Neural cell (in vitro differentiated cells): Measurements from ENCODE around the gene KIAA0513. TPM values are rescaled to one million over a fixed set of nuclear protein-coding genes. Genes with fewer than 3 reads are reported as not detected.

ENCODE experiments used
- H2AFZ ChIP-seq: fragments of 200-600, 300-800 bp; sonication (generic), shearing (Covaris generic); 2 replicates; pipeline ENCODE4 v1.6.0; 2014; ENCODE audit warnings: low read depth, mild to moderate bottlenecking, antibody characterized with exemption, low read length, moderate library complexity
- H3F3A ChIP-seq: fragments of 200-600 bp; shearing (Covaris generic); 2 replicates; pipeline ENCODE4 v1.6.1; 2016; ENCODE audit warnings: mild to moderate bottlenecking, moderate library complexity, mixed read lengths, antibody characterized with exemption, low read length; ENCODE audit not compliant: insufficient read depth, poor library complexity, severe bottlenecking
- H3K27ac ChIP-seq: fragments of 200-600, 300-800 bp; sonication (generic), shearing (Covaris generic); 2 replicates; pipeline ENCODE4 v1.5.1; 2014; ENCODE audit warnings: mild to moderate bottlenecking, low read length, moderate library complexity
- H3K27me3 ChIP-seq: fragments of 300-800, 200-600 bp; sonication (generic), shearing (Covaris generic); 2 replicates; pipeline ENCODE4 v1.6.0; 2014; ENCODE audit warnings: mild to moderate bottlenecking, low read depth, low read length, moderate library complexity; ENCODE audit not compliant: insufficient read depth
- H3K36me3 ChIP-seq: fragments of 300-800, 200-600 bp; sonication (generic), shearing (Covaris generic); 2 replicates; pipeline ENCODE4 v1.5.1; 2014; ENCODE audit warnings: mild to moderate bottlenecking, antibody characterized with exemption, low read length, moderate library complexity; ENCODE audit not compliant: insufficient read depth
- H3K4me2 ChIP-seq: fragments of 300-800, 200-600 bp; sonication (generic), shearing (Covaris generic); 2 replicates; pipeline ENCODE4 v1.6.0; 2014; ENCODE audit warnings: mild to moderate bottlenecking, low read length
- H3K4me3 ChIP-seq: fragments of 300-800, 200-600 bp; sonication (generic), shearing (Covaris generic); 2 replicates; pipeline ENCODE4 v1.5.1; 2014; ENCODE audit warnings: mild to moderate bottlenecking, low read length, moderate library complexity
- H3K79me2 ChIP-seq: fragments of 200-600 bp; shearing (Covaris generic); replicated peaks from 2 replicates; pipeline ENCODE4 v1.6.0; 2014; ENCODE audit warnings: mild to moderate bottlenecking, low read length, moderate library complexity; ENCODE audit not compliant: insufficient read depth
- H3K9ac ChIP-seq: fragments of 300-800, 200-600 bp; sonication (generic), shearing (Covaris generic); 2 replicates; pipeline ENCODE4 v1.6.1; 2016; ENCODE audit warnings: mild to moderate bottlenecking, low read length, mixed read lengths
- H3K9me2 ChIP-seq: fragments of 200-600 bp; shearing (Covaris generic); 2 replicates; pipeline ENCODE4 v1.6.1; 2016; ENCODE audit warnings: mild to moderate bottlenecking, low read length, mixed read lengths; ENCODE audit not compliant: insufficient read depth
- H3K9me3 ChIP-seq: fragments of 200-600, 300-800 bp; sonication (generic), shearing (Covaris generic); 2 replicates; pipeline ENCODE4 v1.6.1; 2016; ENCODE audit warnings: mild to moderate bottlenecking, mixed run types, low read length, moderate library complexity, mixed read lengths
- H4K20me1 ChIP-seq: fragments of 200-600 bp; shearing (Covaris generic); 2 replicates; pipeline ENCODE4 v1.6.1; 2016; ENCODE audit warnings: mild to moderate bottlenecking, mixed run types; ENCODE audit not compliant: insufficient read depth
- EP300 ChIP-seq: fragments of 450-650 bp; conservative IDR thresholded peaks from 2 replicates; pipeline ENCODE4 v1.6.1; 2014; ENCODE audit warnings: antibody characterized with exemption, mild to moderate bottlenecking, moderate library complexity; ENCODE audit not compliant: poor library complexity, severe bottlenecking
- EZH2 ChIP-seq: fragments of 200-600, 300-800 bp; shearing (Covaris generic), sonication (generic); IDR thresholded peaks from 2 replicates; pipeline ENCODE4 v1.6.1; 2014; ENCODE audit warnings: antibody characterized with exemption, low read length, borderline replicate concordance, mild to moderate bottlenecking; ENCODE audit not compliant: insufficient read depth, poor library complexity, severe bottlenecking
- MXI1 ChIP-seq: fragments of 450-650 bp; conservative IDR thresholded peaks from 2 replicates; pipeline ENCODE4 v1.6.1; 2014; ENCODE audit warnings: antibody characterized with exemption, mild to moderate bottlenecking; ENCODE audit not compliant: poor library complexity, severe bottlenecking
- POLR2AphosphoS5 ChIP-seq: IDR thresholded peaks from 2 replicates; pipeline ENCODE4 v1.6.1; 2012
- RAD21 ChIP-seq: fragments of 450-650 bp; conservative IDR thresholded peaks from 2 replicates; pipeline ENCODE4 v1.6.1; 2014; ENCODE audit warnings: antibody characterized with exemption, mild to moderate bottlenecking, moderate library complexity
- SMC3 ChIP-seq: fragments of 450-650 bp; conservative IDR thresholded peaks from 2 replicates; pipeline ENCODE4 v1.6.1; 2014; ENCODE audit warnings: antibody characterized with exemption, mild to moderate bottlenecking, moderate library complexity; ENCODE audit not compliant: poor library complexity
- TAF1 ChIP-seq: IDR thresholded peaks from 2 replicates; pipeline ENCODE4 v1.6.1; 2012; ENCODE audit warnings: low read depth
- polyA plus RNA-seq: library from polyadenylated mRNA; depleted of rRNA; stranded (reverse); fragments of >200 nt; gene quantifications from 2 replicates; pipeline ENCODE4 v1.2.3, GENCODE V29; 2014
- TF ChIP-seq, protein P1 (sequence below): fragments of 450-650 bp; IDR thresholded peaks from 2 replicates; pipeline ENCODE4 v1.5.1; 2014; ENCODE audit warnings: antibody characterized with exemption, mild to moderate bottlenecking, moderate library complexity; ENCODE audit not compliant: poor library complexity, severe bottlenecking
- TF ChIP-seq, protein P2 (sequence below): IDR thresholded peaks from 2 replicates; pipeline ENCODE4 v1.6.1; 2012; ENCODE audit warnings: borderline replicate concordance

KIAA0513 gene
- polyA plus RNA-seq, 1 donor from 2014 or later, result 18.9 TPM

DNA sequence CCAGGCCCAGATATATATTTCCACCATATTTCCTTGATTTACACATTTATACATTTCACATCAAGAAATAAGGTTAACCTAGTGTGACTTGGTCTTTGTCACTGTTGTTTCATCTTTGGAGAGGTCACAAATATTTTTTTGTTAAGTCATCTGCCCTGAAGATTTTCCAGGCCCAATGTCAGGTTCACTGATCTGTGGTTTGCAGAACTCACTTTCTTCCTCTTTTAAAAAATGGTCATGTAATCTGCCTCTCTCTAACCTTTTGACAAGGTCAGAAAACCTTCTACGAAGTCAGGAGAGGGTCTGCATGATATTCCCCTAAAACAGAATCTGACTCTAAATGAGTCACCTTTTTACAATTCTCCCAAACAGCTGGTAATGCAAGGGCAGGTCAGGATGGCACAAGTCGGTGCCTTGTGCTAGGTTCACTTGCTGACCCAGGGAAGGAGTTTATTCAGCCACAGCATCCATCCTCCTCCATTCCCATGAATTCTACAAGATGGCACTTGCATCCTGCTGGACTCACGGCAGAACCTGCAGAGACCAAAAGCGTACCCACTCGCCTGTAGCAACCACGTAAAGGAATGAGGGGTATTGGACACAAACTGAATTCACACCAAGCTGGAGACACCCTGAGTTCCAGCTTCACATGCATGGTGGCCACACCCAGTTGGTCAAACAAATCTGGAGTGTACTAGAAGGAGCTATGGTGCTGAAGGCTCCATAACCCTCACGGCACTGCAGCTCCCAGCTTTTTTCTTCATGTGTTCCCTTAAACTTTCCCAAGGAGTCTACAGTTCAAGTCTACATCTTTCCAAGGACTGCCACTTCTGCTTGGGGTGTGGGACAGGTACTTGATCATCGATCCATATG, 1.6 kb upstream of the KIAA0513 start:
- H2AFZ ChIP-seq, result no peak overlapping the region
- no peaks in the 10 kb centered on the region for H3K27me3 ChIP-seq
- H3K4me2 ChIP-seq, result no peak overlapping the region
- H3K27ac ChIP-seq, result no peak overlapping the region
- no peaks in the 10 kb centered on the region for H3K79me2 ChIP-seq
- H3K9ac ChIP-seq, result no peak overlapping the region
- TF ChIP-seq, protein P1, sequence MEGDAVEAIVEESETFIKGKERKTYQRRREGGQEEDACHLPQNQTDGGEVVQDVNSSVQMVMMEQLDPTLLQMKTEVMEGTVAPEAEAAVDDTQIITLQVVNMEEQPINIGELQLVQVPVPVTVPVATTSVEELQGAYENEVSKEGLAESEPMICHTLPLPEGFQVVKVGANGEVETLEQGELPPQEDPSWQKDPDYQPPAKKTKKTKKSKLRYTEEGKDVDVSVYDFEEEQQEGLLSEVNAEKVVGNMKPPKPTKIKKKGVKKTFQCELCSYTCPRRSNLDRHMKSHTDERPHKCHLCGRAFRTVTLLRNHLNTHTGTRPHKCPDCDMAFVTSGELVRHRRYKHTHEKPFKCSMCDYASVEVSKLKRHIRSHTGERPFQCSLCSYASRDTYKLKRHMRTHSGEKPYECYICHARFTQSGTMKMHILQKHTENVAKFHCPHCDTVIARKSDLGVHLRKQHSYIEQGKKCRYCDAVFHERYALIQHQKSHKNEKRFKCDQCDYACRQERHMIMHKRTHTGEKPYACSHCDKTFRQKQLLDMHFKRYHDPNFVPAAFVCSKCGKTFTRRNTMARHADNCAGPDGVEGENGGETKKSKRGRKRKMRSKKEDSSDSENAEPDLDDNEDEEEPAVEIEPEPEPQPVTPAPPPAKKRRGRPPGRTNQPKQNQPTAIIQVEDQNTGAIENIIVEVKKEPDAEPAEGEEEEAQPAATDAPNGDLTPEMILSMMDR, result no peak
- TF ChIP-seq POLR2AphosphoS5, result no peak
- TF ChIP-seq SMC3, result no peak
- no peak for TF ChIP-seq EZH2
- TF ChIP-seq MXI1, result no peak
- TF ChIP-seq RAD21, result no peak
- no peak for TF ChIP-seq EP300
- TF ChIP-seq TAF1, result no peak
- TF ChIP-seq, protein P2, sequence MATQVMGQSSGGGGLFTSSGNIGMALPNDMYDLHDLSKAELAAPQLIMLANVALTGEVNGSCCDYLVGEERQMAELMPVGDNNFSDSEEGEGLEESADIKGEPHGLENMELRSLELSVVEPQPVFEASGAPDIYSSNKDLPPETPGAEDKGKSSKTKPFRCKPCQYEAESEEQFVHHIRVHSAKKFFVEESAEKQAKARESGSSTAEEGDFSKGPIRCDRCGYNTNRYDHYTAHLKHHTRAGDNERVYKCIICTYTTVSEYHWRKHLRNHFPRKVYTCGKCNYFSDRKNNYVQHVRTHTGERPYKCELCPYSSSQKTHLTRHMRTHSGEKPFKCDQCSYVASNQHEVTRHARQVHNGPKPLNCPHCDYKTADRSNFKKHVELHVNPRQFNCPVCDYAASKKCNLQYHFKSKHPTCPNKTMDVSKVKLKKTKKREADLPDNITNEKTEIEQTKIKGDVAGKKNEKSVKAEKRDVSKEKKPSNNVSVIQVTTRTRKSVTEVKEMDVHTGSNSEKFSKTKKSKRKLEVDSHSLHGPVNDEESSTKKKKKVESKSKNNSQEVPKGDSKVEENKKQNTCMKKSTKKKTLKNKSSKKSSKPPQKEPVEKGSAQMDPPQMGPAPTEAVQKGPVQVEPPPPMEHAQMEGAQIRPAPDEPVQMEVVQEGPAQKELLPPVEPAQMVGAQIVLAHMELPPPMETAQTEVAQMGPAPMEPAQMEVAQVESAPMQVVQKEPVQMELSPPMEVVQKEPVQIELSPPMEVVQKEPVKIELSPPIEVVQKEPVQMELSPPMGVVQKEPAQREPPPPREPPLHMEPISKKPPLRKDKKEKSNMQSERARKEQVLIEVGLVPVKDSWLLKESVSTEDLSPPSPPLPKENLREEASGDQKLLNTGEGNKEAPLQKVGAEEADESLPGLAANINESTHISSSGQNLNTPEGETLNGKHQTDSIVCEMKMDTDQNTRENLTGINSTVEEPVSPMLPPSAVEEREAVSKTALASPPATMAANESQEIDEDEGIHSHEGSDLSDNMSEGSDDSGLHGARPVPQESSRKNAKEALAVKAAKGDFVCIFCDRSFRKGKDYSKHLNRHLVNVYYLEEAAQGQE, result no peak
- no peaks in the 10 kb centered on the region for H3K9me3 ChIP-seq
- no peaks in the 10 kb centered on the region for H3K9me2 ChIP-seq
- no peaks in the 10 kb centered on the region for H4K20me1 ChIP-seq
- no peak overlapping the region for H3K4me3 ChIP-seq
- no peaks in the 10 kb centered on the region for H3F3A ChIP-seq
- H3K36me3 ChIP-seq, result no peaks in the 10 kb centered on the region

DNA sequence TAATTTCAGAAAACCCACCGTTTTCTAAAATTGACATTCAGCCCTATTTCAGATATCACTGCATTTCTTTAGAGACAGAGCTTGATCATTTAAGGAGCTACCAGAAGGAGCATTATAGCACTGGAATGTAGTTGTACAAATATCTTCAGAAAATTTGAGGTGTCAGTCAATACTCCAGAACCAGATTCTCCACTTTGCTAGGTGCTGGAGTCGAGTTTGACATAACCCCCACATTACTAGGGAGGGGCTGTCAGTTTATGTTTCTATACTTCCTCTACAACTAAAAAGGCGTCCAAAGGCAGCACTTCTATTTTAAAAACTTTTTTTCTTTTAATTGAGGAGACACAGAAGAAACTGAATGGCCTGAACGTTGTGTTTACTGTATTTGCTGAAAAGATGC, 892 bp upstream of the KIAA0513 start:
- H3K9me3 ChIP-seq, result no peaks in the 10 kb centered on the region
- no peaks in the 10 kb centered on the region for H3F3A ChIP-seq
- no peaks in the 10 kb centered on the region for H4K20me1 ChIP-seq
- no peak overlapping the region for H2AFZ ChIP-seq
- H3K27ac ChIP-seq, result no peak overlapping the region
- H3K9ac ChIP-seq, result peak overlapping the region; percentile 88
- no peaks in the 10 kb centered on the region for H3K36me3 ChIP-seq
- no peaks in the 10 kb centered on the region for H3K79me2 ChIP-seq
- H3K4me3 ChIP-seq, result peak overlapping the region; percentile 92
- no peaks in the 10 kb centered on the region for H3K9me2 ChIP-seq
- TF ChIP-seq RAD21, result no peak
- TF ChIP-seq POLR2AphosphoS5, result no peak
- no peak for TF ChIP-seq TAF1
- TF ChIP-seq, protein P1, result no peak
- TF ChIP-seq SMC3, result no peak
- no peak for TF ChIP-seq EZH2
- TF ChIP-seq EP300, result no peak
- H3K27me3 ChIP-seq, result no peaks in the 10 kb centered on the region
- H3K4me2 ChIP-seq, result peak overlapping the region; percentile 29
